AML-193 (cell line): ENCODE measurements around the gene TMA7B.
"Not testable (repeated sequence)": the region's sequence is repeated elsewhere in the genome, so short reads cannot be mapped to it uniquely, and the experiment has no call there.

ENCODE experiments used
- DNase-seq, 2 experiments: peaks; one replicate each; lab custom pipeline; 2025; lab: John Stamatoyannopoulos, UW

TMA7B gene

DNA sequence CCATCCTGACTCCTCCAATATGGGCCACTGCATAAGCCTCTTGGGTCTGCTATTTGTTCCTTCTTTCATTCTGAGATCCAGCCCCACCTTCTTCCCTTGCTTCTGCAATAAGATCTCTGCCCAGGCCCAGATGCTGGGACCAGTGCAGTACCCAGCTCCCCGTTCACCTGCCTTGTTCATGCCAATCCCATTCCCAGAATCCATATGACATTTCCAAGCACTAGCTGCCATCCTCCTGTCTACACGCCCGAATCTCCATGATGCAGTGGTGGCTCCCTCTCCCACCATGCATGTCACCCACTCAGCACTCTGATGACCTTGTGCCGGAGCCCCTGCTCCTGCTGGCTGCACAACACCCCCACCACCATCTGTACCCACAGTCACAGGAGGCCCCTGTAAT is 23.1 kb downstream of the TMA7B start:
- no peak for DNase-seq

DNA sequence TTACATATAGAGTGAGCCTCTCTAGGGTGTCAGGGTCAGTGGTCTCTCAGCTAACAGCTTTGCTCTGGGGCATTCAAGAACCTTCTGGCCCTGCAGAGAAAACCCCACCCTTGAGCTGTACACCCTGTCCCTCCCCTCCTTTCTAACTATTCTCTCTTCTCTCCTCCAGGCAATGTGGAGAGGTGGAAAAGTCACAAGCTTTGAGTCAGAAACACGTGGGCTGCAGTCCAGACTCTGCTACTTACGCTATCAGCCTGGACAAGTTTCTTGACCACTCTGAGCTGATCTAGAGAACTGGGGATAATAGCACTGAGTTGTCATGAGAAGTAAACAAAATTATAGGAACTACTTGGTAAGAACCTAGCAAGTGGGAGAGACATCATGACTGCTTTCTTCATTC is 23.8 kb downstream of the TMA7B start:
- no peak for DNase-seq

DNA sequence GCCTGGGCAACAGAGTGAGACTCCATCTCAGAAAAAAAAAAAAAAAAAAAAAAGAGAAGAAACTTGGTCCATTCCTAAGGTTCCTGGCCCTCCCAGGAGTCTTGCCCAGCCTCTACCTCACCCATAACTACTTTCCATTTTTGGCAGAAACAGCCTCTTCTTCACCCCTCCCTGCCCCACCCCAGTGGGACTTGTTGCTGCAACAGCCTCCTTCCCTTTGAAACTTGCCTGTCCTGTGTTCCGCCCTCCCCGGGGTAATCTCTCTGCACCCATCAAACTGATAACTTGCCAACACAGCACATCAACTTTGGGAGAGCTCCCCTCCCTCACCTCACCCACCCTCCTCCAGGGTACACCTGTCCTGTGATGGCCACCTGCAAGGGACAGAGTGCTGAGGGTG is 24.5 kb downstream of the TMA7B start:
- DNase-seq = no peak

DNA sequence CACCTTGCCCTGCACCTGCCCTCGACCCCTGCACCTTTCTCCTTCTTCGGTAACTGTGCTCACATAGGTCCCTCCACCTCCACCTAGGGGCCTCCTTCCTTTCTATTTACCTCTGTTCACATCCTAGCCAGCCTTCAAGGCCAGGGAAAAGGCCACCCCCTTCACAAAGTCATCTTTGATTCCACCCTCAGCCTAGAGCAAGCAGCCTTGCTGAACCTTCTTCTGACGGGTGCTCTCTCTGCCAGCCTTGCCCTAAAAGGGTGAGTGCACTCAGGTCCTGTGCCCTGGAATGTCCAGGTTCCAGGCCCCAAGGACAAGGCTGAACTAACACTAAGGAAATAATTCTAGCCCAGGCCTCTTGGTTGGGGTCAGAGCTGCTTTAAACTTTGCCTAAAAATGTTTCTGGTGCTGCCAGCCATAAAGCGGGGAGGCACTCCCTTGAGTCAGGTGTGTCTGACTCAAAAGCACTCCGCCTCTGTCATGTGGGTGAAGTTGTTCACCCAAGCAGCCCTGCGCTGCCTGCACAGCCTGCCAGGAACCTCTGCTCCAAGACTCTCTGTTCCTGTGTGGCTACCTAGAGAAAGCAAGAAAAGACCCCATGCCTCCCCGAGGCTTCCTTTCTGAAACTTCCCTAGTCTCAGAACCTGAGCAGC is 25.3 kb downstream of the TMA7B start:
- DNase-seq = no peak

DNA sequence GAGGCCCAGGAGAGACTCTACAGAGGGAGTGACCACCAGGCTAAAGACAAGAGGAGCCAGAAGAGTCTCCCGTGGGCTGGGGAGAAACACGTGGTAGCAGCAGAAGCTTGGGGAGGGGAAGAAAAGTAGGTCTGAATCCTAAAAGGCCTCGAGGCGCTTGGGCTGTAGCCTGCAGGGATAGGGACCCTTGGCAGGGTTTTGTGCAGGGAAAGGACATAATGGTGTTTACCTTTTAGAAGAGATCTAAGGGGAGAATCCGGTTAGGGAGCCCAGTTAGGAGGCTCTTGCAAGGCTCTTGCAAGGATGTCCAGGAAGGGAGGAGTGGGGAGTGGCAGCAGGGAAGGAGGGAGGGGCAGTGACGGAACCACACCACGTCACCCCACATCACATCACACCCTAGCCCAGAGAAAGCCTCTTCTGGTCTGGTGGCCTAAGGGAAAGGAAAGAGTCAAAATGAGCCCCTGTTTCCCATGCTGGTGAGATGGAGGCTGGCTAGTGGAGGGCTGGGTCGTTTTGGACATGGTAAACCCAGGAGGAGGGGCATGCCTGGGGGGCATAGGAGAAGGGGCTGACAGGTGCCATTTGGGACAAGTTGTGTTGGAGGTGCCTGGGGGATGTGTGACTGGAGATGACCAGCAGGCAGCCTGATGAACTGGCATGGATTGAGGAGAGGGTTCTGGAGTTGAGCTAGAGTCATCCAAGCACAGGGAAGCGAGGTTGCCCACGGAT is 28.4 kb downstream of the TMA7B start:
- DNase-seq = no peak

DNA sequence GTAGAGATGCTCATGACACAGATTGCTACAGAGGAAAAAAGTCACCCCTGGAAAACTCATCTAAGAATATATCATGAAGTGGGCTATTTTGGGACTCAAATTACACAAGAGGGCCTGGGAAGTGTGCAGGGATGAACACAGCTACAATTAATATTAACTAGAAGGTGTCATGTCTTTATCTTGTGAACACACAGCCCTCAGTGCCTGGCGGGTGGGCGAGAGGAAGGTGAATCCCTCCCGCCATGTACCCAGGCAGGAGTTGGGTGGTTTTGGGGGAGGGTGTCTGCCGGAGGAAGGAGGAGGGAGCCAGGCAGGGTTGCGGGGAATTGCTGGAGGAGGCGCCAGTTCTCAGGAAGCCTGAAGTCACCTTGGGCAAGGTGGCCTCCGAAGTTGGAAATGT is 29.4 kb downstream of the TMA7B start:
- no peak for DNase-seq

DNA sequence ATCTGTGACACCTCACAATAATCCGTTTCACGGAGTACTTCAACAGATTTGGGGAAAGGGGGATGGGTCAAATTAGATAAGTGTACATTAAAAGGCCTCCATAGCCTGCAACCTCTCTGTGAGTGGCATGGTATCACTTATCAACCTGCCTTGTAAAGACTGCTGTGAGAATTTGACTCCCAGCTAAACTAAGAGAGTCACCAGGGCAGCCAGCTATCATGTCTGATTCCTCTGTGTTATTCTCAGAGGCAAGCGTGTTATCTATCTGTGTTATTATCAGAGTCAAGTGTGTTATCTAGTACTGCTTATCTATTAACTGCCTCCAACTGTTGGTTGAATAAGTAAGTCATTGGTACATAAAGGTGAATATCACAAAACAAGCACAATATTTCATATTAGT is 30.5 kb downstream of the TMA7B start:
- no peak for DNase-seq

DNA sequence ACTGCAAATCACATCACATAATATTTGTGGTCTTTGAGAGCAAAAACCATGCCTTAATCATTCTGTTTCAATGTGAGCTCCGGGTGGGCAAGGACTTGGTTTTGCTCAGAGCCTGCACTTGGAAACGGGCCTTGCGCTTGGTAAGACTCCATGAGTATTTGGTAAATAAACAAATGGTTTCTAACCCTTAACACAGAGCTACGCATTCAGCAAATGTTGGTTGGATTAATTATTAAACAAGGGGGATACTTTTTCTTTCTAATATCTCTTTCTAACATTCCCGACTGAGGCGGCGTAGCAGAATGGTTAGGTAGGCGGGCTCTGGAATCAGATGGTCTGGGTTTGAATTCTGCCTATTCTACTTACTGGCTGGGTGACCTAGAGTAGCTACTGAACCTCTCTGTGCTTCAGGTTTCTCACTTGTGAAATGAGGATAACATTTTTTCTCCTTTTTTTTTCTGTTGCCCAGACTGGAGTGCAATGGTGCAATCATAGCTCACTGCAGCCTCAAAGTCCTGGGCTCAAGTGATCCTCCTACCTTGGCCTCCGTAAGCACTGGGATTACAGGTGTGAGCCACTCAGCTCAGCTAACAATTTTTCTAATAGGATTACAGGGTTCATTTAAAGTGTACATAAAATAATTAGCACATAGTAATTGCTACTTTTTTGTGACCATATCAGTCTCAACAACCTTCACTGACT is 31.1 kb downstream of the TMA7B start:
- no peak for DNase-seq

DNA sequence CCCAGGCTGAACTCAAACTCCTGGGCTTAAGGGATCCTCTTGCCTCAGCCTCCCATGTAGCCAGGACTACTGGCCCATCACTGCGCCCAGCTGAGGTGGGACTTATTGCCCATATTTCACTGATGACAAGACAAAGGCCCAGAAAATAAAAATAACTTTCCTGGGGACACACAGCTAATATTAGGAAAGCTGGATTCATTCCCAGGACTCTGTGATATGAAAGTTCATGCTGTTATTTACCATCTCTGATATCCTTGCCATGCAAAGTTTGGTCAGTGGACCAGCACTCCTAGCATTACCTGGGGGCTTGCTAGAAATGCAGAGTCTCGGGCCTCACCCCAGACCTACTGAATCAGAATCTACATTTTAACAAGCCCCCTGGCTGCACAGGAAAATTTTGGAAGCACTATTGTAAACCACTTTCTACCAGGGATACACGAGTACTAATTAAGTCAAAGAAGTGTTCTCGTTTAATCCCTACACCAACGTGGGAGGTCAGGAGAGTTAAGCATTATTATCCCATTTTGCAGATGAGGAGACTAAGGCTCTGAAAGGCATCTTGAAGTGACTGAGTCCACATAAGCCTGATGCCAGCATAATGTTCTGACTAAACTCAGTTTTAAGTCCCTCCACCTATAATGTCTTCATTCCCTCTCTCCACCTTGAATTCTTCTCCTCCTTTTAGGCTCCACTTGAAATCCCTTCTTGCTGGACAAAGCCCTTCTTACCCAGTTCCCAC is 32.1 kb downstream of the TMA7B start:
- DNase-seq = no peak

DNA sequence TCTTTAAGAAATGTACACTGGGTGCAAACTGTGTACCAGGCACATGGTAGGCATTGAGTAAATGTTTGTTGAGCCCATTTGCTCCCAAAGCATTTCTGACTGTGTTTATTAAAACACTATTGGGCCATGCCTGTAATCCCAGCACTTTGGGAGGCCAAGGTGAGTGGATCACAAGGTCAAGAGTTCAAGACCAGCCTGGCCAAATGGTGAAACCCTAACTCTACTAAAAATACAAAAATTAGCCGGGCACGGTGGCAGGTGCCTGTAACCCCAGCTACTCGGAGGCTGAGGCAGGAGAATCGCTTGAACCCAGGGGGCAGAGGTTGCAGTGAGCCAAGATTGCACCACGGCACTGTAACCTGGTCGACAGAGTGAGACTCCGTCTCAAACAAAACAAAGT is 32.7 kb downstream of the TMA7B start:
- not testable (repeated sequence) for DNase-seq

DNA sequence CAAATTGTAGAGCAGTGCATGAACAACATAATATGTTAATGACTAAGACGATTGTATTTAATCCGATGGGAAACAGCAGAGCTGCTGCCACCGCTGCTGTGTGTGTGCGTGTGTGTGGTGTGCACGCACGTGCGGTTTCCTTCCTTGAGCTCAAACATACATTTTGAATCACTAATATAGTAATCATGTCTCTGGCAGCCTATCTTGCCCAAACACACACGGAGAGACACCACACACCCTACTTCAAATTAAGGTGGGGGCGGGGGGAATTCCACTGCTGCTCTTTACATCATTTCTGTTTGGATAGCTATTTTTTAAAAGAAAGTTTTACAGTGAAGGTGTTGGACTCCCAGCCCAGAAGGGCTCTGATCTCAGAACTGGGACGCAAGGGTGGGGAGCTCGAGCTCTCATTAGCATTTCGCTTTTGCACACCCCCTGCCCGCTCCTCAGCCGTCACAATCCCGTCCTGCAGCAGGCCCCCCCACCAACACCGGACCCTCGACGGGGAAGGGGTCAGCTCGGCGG is 33.9 kb downstream of the TMA7B start:
- DNase-seq = no peak

DNA sequence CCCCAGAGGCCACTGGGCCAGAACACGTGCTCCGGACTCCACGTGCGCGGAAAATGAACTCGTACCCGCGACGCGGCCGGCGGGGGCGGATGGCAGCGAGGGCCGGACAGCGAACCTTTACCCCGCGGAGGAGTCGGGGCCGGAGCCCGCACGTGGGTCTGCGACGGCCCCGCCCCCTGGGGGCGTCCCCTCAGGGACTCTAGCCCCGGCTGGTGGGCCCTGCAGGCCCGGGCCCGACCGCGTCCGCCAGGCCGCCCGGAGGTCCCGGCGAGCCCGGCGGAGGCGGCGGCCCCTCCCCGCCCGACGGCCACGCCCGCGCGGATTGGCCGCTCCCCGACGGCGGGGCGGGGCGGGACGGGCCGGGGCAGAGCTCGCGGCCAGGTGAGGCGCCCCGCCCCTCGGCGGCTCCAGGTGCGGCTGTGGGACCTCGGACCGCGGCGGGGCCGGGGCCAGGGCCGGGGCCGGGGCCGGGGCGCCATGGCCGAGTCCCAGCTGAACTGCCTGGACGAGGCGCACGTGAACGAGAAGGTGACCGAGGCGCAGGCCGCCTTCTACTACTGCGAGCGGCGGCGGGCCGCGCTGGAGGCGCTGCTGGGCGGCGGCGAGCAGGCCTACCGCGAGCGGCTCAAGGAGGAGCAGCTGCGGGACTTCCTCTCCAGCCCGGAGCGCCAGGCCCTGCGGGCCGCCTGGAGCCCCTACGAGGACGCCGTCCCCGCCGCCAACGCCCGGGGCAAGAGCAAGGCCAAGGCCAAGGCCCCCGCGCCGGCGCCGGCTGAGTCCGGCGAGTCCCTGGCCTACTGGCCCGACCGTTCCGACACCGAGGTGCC is 34.6 kb downstream of the TMA7B start, which contains the start of gene FAM83F:
FAM83F (plus strand) TSS at position 389 of the 827 bp plus-strand sequence; CDS start at position 478, 89 bp downstream.
- no peak for DNase-seq

DNA sequence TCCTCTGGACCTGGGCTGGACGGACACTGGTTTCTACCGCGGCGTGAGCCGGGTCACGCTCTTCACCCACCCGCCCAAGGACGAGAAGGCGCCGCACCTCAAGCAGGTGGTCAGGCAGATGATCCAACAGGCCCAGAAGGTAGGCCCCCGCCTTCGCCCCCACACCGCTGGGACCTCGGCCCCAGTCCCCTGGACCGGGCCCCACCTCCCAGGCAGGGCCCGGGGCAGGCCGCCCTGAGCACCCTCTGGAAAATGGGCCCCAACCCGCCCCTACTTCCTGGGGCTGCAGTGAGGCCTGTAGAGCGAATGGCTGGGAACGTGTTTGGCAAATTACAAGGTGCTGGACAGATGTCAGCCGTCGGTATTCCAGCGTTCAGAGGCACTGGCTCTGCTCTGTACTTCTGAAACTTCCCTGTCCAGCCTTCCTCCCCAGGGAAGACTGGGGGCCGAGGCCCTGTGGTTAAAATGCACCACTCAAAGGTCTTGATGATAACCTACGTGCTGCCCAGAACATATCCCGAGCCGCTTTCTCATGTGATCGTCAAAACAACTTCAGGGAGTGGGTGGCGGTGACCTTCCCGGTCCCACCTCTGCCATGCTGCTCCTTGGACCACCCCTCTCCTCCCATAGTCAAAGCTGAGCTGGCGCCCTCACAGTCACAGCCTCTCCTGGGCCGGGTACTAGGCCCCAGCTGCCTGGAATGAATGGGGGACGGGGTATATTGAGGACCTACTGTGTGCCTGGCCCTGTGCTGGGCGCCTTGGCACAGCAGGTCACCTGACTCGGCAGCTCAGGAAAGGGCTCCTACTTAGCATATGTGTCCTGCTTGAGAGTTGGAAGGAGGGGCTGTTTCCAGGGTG is 35.4 kb downstream of the TMA7B start:
- DNase-seq = no peak

DNA sequence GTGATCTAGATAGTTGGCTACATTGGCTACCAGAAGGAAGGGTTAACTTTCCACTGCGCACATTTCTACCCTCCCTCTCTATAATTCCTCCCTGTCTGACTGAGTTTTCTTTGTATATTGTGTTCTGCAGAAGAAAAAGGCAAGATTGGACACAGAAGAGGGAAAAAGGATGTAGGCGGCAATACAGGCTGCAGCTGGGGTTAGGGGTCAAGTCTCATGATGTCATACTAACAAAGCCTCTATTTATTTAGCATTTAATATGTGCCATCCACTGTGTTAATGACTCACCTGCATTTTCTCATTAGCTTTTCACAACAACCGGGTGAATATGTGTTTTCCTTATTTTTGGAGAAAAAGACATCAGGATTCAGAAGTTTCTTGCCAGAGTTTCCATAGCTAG is 36.5 kb downstream of the TMA7B start:
- no peak for DNase-seq

DNA sequence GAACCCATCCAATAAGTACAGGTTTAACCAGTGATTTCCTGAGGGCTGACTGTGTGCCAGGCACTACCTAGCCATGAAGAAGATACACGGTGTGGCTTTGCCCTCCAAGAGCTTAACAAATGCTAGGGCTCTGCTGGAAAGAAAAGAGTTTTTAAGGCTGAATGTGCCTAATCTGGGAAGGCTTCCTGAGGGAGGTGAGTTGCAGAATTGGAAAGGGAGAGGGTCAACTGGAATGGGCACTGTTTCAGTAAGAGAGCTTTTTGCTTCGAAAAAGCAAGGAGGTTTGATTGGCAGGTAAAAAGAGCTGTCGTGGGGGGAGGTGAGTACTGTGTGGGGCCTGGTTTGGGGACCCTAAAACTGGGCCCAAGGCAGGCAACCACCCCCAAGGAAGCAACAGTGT is 37.2 kb downstream of the TMA7B start:
- DNase-seq = no peak

DNA sequence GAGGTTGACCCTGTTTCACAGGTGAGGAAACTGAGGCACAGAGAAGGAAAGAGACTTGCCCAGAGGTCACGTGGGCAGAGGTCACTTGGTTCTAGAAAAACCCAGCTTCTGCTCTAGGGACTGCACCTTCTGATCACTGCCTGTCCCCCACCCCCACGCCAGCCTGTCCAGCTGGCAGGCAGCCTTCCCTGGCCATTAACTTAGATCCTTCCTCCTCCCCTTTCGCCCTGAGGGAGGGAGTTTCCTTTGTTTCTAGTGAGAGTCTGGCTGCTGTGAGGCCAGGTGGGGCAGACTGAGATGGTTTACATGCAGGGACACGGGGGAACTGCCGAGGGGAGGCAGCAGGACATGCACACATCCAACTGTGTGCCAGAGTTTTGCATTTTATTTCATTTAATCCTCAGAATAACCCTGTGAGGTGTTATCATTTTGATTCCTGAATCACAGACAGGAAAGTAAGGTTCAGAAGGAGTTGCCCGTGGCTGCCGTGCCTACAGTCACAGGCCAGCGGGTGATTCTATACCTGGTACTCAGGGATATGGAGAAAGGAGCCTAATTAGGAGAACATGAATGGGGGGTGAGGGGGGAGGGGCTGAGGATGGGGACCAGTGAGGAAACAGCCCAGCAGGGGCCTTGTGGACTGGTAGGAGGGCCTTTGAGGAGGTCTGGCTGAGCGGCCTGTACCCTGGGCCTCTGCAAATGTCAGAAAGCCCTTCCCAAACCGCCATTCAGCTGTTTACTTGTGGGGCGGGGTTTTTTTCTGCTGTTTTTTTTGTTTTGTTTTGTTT is 37.9 kb downstream of the TMA7B start:
- DNase-seq = no peak

DNA sequence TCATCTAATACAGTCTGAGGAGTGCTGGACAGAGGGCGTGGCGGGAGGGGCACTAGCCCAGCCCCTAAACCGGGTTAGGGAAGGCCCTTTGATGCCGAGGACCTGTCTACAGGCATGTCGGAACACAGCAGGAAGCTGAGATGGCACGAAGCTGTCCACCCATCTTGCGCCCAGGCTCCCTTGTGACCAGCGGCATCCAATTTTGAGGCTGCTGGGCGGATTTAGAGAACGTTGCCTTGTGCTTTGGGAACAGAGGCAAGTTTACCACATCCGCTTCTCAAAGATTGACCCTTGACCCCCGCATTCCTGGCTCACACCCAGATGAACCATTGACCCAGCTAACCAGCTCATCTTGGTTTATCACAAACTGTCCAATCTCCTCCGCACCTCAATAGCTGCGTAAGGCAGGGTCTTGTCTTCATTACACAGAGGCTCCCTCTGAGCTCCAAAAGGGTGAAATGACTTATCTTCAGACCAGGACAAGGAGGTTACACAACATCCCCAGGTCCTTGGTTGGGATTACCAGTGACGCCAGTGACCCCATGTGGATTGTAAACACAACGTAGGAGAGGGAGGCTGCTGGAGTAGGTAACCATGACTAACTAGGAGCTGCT is 39.1 kb downstream of the TMA7B start:
- peak; percentile 27 to 39 for DNase-seq

DNA sequence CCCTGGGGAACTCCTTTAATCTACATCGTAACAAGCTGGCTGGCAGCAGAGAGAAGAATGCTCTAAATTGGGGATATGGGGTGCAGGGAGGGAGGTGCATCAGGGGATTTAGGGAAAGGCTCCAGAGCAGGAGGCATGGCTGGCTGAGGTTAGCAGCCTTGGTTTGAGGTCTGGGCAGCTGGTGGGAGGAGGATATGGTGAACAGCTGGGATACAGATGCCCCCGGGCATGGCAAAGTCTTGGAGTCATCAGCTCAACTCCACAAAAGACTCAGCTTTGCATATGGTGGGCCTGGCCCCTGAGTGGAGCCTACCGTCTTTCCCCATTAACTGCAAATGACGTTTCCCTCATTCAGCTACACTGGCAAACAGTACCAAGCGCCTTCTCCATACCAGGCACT is 40.0 kb downstream of the TMA7B start:
- no peak for DNase-seq

DNA sequence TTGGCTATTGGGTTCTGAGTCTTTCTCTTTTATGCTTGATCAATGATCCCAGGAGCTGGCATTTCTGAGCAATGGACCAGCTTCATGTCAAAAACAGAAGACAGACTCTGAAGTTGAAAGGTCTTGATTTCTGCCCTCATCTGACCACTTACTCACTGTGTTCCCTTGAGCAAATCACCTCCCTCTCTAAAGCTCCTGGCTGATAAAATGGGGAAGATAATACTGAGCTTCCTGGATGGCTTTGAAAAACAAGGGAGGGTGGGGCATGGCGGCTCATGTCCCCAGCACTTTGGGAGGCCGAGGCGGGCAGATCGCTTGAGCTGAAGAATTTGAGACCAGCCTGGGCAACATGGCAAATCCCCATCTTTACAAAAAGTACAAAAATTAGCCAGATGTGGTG is 40.9 kb downstream of the TMA7B start:
- no peak for DNase-seq
